Pancreas (tissue), 10 donors: ENCODE data around the gene TRIM29. TPM values are rescaled to one million over a fixed set of nuclear protein-coding genes. Genes with fewer than 3 reads are reported as not detected.
A peak's percentile ranks its signal among the peaks of the same experiment; 100 is the strongest.

ENCODE experiments used
- ATAC-seq, 4 donors: fragments of 200-7000 bp; cut with Tn5 transposase; one replicate each; pipeline versions ENCODE4 v1.8.0 to v1.9.1; 2020; ENCODE audit warnings: mild to moderate bottlenecking in 4 of 4, moderate library complexity in 4 of 4
- DNase-seq, 6 donors: peaks; one replicate each; pipeline ENCODE4 v3.0.0-alpha.2; 2020
- FAIRE-seq: peaks from 2 replicates; lab custom pipeline; 2012; peaks lifted over from hg19 to GRCh38; lab: Jason Lieb, UNC
- H3K27ac ChIP-seq, 4 donors: fragments of 200-600 bp; sonication (generic); 1 replicate in 3 of 4; 2 replicates in 1 of 4; pipeline versions ENCODE4 v1.5.0 to v1.8.0; 2020
- H3K27me3 ChIP-seq, 4 donors: fragments of 200-600 bp; one replicate each; pipeline ENCODE4 v1.8.0; 2021
- H3K36me3 ChIP-seq, 3 donors: fragments of 200-600 bp; sonication (generic) in 1 of 3; one replicate each; pipeline versions ENCODE4 v1.5.0 to v1.8.0; 2020 to 2021
- H3K4me1 ChIP-seq, 3 donors: fragments of 200-600 bp; one replicate each; pipeline ENCODE4 v1.8.0; 2021
- H3K4me3 ChIP-seq, 4 donors: fragments of 200-600 bp; sonication (generic) in 2 of 4; one replicate each; pipeline versions ENCODE4 v1.5.0 to v1.8.0; 2020 to 2021
- H3K9me3 ChIP-seq, 4 donors: fragments of 200-600 bp; one replicate each; pipeline ENCODE4 v1.8.0; 2021
- WGBS, 2 donors: extraction: QIAGEN DNeasy Blood & Tissue Kit; methylation state at CpG; one replicate each; pipeline ENCODE4 v1.1.7; 2013; 5-methylcytosine and 5-hydroxymethylcytosine counted together
- intact Hi-C, 3 donors: fragments of 100-400 bp; cut with DNase I; formaldehyde crosslinking; loops; one replicate each; pipeline versions ENCODE4 v1.11.1 to v1.14.2; 2022
- polyA plus RNA-seq, 2 donors: library from polyadenylated mRNA; stranded (reverse); fragments of 200-250 nt; gene quantifications; one replicate each; pipeline ENCODE4 v1.2.3, GENCODE V29; 2013
- total RNA-seq, 6 donors: library from RNA; stranded (reverse); fragmentation: NEBNext Ultra II Directional in 4 of 6; extraction: Animal tissue kit (Norgen Biotek cat#: 25700) in 4 of 6; gene quantifications; one replicate each; pipeline versions ENCODE4 v1.2.1 to v1.2.4, GENCODE V29; 2021 to 2023
- TF ChIP-seq, protein P1 (sequence below), 4 donors: fragments of 200-600 bp; sonication (generic) in 3 of 4; IDR thresholded peaks; one replicate each; pipeline versions ENCODE4 v1.5.0 to v1.8.0; 2021; ENCODE audit warnings: antibody characterized with exemption in 4 of 4
- donor health status: healthy with polysubstance abuse.
- donor health status: DM: no; HTN: no; CAD: no; lungs with moderate emphysema.
- donor health status: DM: no; HTN: no; CAD: no.
- donor health status: control.
- donor health status: control.
- donor health status: Bipolar disorder and iron deficiency.
- donor health status: DM: yes; HTN: yes; CAD: no.
- donor health status: DM: no; HTN: no; CAD: no.
- donor health status: DM: no; HTN: no; CAD: no.
- donor health status: DM: yes; HTN: yes; CAD: no.

The TRIM29 gene
- total and polyA plus RNA-seq, 8 donors: 0.38 to 1.7 (median 0.61) TPM

DNA sequence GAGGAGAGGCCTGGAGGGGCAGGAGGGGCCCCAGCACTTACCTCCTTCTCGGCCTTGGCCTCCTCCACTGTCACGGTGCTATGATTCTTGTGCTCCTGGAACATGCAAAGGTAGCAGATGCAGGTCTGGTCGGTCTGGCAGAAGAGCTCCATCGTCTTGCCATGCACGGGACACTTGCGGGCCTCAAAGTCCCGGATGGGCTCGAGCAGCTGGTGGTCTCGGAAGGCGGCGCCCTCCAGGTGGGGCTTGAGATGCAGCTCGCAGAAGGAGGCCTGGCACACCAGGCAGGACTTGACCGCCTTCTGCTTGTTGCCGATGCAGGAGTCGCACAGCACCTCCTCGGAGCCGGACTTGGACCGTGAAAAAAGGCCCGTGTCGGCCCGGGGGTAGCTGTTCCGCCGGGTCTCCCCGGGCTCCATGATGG, 714 bp downstream of the TRIM29 start:
- H3K27me3 ChIP-seq: no peaks in the 10 kb centered on the region
- no peak for ATAC-seq
- H3K9me3 ChIP-seq: no peaks in the 10 kb centered on the region
- DNase-seq: peak in 2 of 6 donors; percentile 6 to 46
- intact Hi-C loops: no loop called here
- H3K4me1 ChIP-seq: no peaks in the 10 kb centered on the region
- WGBS, 2 donors: 90 to 94% methylated on average over 24 of the region's 24 CpGs
- TF ChIP-seq, protein P1, sequence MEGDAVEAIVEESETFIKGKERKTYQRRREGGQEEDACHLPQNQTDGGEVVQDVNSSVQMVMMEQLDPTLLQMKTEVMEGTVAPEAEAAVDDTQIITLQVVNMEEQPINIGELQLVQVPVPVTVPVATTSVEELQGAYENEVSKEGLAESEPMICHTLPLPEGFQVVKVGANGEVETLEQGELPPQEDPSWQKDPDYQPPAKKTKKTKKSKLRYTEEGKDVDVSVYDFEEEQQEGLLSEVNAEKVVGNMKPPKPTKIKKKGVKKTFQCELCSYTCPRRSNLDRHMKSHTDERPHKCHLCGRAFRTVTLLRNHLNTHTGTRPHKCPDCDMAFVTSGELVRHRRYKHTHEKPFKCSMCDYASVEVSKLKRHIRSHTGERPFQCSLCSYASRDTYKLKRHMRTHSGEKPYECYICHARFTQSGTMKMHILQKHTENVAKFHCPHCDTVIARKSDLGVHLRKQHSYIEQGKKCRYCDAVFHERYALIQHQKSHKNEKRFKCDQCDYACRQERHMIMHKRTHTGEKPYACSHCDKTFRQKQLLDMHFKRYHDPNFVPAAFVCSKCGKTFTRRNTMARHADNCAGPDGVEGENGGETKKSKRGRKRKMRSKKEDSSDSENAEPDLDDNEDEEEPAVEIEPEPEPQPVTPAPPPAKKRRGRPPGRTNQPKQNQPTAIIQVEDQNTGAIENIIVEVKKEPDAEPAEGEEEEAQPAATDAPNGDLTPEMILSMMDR (IDR thresholded peaks at IDR 0.05): no peak
- H3K27ac ChIP-seq: no peak overlapping the region
- FAIRE-seq: no peak
- no peak overlapping the region for H3K4me3 ChIP-seq
- no peaks in the 10 kb centered on the region for H3K36me3 ChIP-seq

DNA sequence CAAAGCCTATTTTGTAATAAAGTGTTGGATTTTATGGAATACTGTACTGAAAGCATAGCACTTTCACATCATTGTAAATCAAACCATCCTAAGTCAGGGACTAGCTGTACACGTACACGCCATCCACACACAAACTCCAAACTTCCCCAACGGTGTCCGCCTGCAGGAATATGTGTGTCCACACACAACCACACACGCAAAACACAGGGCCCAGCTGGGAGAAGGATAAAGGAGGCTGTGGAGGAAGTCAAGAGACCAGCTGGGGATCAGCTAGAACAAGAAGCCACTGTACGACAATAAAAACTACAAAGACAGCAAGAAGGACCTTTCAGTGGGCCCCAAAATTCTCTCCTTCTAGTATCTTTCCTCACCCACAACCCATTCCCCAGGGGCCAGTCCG, 1.6 kb downstream of the TRIM29 start:
- intact Hi-C loops: no loop called here
- no peak for FAIRE-seq

DNA sequence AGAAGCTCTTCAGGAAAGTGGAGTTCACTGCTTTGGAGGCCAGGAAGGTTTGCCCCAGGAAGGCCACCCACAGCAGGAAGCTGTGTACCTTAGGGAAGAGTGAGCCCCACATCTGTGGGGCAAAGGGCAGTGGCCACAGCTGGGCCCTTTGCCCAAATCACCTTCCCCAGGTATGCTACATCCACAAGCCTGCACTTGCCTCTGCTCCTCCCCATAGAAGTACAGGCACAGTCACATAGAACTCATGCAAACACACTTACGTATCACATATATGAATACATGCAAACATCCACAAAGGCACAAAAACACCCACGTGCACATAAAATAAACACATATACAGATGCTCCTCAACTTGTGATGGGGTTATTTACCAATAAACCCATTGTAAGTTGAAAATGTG, 2.1 kb downstream of the TRIM29 start:
- DNase-seq: peak in 1 of 6 donors; percentile 19
- H3K36me3 ChIP-seq: no peaks in the 10 kb centered on the region
- intact Hi-C loops: no loop called here
- H3K4me3 ChIP-seq: no peak overlapping the region
- H3K4me1 ChIP-seq: no peaks in the 10 kb centered on the region
- ATAC-seq: no peak
- no peaks in the 10 kb centered on the region for H3K27me3 ChIP-seq
- no peak overlapping the region for H3K27ac ChIP-seq
- FAIRE-seq: no peak
- no peaks in the 10 kb centered on the region for H3K9me3 ChIP-seq
- TF ChIP-seq, protein P1 (IDR thresholded peaks at IDR 0.05): no peak
- WGBS, 2 donors: 79 to 90% methylated on average over 2 of the region's 2 CpGs

More for the DNA sequence above, 1.6 kb downstream of the TRIM29 start:
- ATAC-seq (no peak), DNase-seq (peak in 1 of 6 donors; percentile 25)
- Histone ChIP-seq H3K27me3 (no peaks in the 10 kb centered on the region), H3K4me3 (no peak overlapping the region), H3K36me3 (no peaks in the 10 kb centered on the region), H3K4me1 (no peaks in the 10 kb centered on the region), H3K9me3 (no peaks in the 10 kb centered on the region), H3K27ac (no peak overlapping the region)
- TF ChIP-seq, protein P1 (IDR thresholded peaks at IDR 0.05): no peak
- WGBS, 2 donors: 87 to 90% methylated on average over 7 of the region's 7 CpGs

DNA sequence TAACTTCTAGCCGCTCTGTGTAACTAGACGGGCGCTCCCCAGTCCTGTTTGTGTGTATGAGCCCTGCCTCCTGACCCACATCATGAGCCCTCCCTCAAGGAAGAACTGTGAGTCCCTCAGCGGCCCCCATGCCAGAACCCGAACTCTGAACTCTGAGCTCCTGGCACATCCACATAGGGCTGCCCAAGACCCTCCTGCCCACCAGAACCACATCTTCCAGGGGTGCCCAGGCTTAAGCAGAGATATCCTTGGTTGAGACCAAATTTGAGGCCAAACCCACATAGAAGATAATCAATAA, 3.0 kb downstream of the TRIM29 start:
- Histone ChIP-seq H3K36me3 (no peaks in the 10 kb centered on the region), H3K27me3 (no peaks in the 10 kb centered on the region), H3K4me3 (no peak overlapping the region), H3K4me1 (no peaks in the 10 kb centered on the region), H3K9me3 (no peaks in the 10 kb centered on the region), H3K27ac (no peak overlapping the region)
- TF ChIP-seq, protein P1 (IDR thresholded peaks at IDR 0.05): no peak
- peak in 1 of 6 donors; percentile 18 for DNase-seq
- FAIRE-seq: no peak
- 89 to 96% methylated on average over 5 of the region's 5 CpGs for WGBS, 2 donors
- intact Hi-C loops: no loop called here
- no peak for ATAC-seq

DNA sequence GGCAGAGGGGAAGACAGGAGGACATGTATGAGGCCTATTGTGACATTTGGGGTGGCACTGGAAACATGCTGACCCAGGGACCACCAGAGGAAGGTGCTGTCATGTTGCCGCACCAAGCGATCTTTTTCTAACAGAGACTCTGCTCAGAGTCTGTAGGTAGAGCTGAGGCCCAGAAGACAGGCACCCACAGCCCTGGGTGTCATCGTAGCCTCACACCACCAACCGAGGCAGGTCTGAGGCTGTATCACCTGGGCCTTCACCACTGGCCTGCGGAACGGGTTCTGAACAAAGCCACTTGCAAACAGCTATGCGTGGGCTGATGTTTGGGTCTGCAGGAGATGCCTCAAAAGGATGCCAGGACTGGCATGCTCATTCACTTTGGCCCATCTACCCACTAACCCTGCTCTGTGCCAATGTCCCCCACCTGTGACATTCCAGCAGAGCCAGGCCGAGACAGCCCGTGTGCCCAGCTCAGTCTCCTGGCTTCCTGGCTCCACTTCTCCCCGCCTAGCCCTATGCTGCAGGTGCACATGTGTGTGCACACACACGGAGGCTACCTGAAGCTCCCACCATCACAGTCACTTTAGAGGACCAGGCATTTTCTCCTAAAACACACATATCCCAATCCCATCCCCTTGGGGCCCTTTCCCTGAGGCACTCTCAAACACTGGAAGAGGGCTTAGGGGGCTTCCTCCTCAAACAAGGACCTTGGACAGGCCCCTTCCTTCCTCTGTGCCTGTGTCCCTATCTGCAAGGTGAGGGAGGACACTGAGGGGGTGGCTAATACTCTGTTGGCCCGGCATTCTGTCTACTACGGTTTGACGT, 3.6 kb downstream of the TRIM29 start:
- 86 to 89% methylated on average over 14 of the region's 14 CpGs for WGBS, 2 donors
- ATAC-seq: no peak
- no peaks in the 10 kb centered on the region for H3K4me1 ChIP-seq

More for the DNA sequence above, 3.6 kb downstream of the TRIM29 start:
- TF ChIP-seq, protein P1 (IDR thresholded peaks at IDR 0.05): no peak
- Histone ChIP-seq H3K27me3 (no peaks in the 10 kb centered on the region), H3K4me3 (no peak overlapping the region), H3K27ac (no peak overlapping the region), H3K36me3 (no peaks in the 10 kb centered on the region), H3K9me3 (no peaks in the 10 kb centered on the region)
- intact Hi-C loops: no loop called here
- FAIRE-seq: no peak
- DNase-seq: peak in 2 of 6 donors; percentile 4 to 35
